SK-N-SH (cell line): Measurements from ENCODE around the gene RASD2.

Experiments used
- ELF1 ChIP-seq: IDR thresholded peaks from 2 replicates; pipeline ENCODE4 v1.4.0; 2012
- GABPA ChIP-seq: IDR thresholded peaks from 2 replicates; pipeline ENCODE4 v1.4.0; 2012; ENCODE audit warnings: low read depth, mild to moderate bottlenecking
- GATA2 ChIP-seq: sonication (generic); formaldehyde crosslinking; IDR thresholded peaks from 2 replicates; pipeline ENCODE4 v1.5.0; 2020; ENCODE audit warnings: mild to moderate bottlenecking, missing genetic modification reagents
- IRF3 ChIP-seq: fragments of 150-350 bp; IDR thresholded peaks from 2 replicates; pipeline ENCODE4 v1.6.1; 2016; ENCODE audit warnings: mild to moderate bottlenecking, low read depth, low read length
- NFIC ChIP-seq: IDR thresholded peaks from 2 replicates; pipeline ENCODE4 v1.4.0; 2012; ENCODE audit warnings: borderline replicate concordance
- RAD21 ChIP-seq: IDR thresholded peaks from 2 replicates; pipeline ENCODE4 v1.6.1; 2012; ENCODE audit warnings: mild to moderate bottlenecking, low read length
- RFX5 ChIP-seq: IDR thresholded peaks from 2 replicates; pipeline ENCODE4 v1.6.1; 2012; ENCODE audit warnings: mild to moderate bottlenecking, improper control_type of control experiment, low read length
- TAF1 ChIP-seq: IDR thresholded peaks from 2 replicates; pipeline ENCODE4 v1.6.1; 2012; ENCODE audit warnings: low read depth, mild to moderate bottlenecking, low read length, moderate library complexity, borderline replicate concordance
- TF ChIP-seq, protein P1 (sequence below): fragments of 200-600 bp; sonication (generic); IDR thresholded peaks from 2 replicates; pipeline ENCODE4 v1.6.1; 2017; ENCODE audit warnings: antibody characterized with exemption, mild to moderate bottlenecking, moderate library complexity

DNA sequence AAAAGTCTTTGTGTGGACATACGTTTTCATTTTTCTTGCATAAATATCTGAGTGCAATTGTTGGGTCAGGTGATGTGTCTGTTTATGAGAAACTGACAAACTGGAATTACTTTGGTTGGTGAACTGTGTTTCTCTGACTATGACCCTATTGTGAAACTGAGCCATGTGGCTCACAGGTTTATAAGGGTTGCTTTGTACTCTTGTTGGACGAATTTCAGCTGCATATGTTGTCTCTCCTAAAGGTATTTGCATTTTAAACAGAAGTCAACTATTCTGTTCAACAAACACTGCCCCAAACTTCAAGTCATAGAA is 34.4 kb upstream of the RASD2 start:
- TF ChIP-seq, protein P1, sequence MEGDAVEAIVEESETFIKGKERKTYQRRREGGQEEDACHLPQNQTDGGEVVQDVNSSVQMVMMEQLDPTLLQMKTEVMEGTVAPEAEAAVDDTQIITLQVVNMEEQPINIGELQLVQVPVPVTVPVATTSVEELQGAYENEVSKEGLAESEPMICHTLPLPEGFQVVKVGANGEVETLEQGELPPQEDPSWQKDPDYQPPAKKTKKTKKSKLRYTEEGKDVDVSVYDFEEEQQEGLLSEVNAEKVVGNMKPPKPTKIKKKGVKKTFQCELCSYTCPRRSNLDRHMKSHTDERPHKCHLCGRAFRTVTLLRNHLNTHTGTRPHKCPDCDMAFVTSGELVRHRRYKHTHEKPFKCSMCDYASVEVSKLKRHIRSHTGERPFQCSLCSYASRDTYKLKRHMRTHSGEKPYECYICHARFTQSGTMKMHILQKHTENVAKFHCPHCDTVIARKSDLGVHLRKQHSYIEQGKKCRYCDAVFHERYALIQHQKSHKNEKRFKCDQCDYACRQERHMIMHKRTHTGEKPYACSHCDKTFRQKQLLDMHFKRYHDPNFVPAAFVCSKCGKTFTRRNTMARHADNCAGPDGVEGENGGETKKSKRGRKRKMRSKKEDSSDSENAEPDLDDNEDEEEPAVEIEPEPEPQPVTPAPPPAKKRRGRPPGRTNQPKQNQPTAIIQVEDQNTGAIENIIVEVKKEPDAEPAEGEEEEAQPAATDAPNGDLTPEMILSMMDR: no peak
- no peak for TF ChIP-seq TAF1
- TF ChIP-seq GATA2: no peak
- no peak for TF ChIP-seq GABPA
- TF ChIP-seq ELF1: no peak
- TF ChIP-seq RFX5: no peak
- no peak for TF ChIP-seq IRF3
- no peak for TF ChIP-seq RAD21
- TF ChIP-seq NFIC: no peak
